PC-3 (cell line): Measurements from ENCODE around the gene MBD3L1.

Experiments used
- EZH2phosphoT487 ChIP-seq: fragments of 300-600 bp; sonication (generic); IDR thresholded peaks from 2 replicates; pipeline ENCODE4 v1.6.1; 2018; ENCODE audit warnings: mild to moderate bottlenecking, antibody characterized with exemption, low read length, borderline replicate concordance
- TF ChIP-seq, protein P1 (sequence below): fragments of 300-600 bp; sonication (generic); conservative IDR thresholded peaks from 2 replicates; pipeline ENCODE4 v1.5.1; 2017; ENCODE audit warnings: antibody characterized with exemption, low read depth, mild to moderate bottlenecking, low read length

DNA sequence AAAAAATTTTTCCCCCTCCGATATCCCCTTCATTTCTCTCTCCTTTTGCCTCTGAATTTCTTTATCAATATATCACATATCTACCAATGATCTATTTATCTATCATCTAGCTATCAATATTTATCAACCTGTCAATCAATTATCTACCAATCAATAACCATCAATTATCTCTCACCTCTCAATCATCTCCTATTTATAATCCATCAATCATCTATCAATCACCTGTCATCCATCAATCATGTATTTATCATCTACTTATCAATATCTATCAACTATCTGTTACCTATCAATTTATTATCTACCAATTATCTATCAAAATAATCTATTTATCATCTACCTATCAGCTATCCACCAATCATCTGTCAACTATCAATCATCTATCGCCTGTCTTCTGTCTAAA lies 17.1 kb downstream of the MBD3L1 start:
- TF ChIP-seq, protein P1, sequence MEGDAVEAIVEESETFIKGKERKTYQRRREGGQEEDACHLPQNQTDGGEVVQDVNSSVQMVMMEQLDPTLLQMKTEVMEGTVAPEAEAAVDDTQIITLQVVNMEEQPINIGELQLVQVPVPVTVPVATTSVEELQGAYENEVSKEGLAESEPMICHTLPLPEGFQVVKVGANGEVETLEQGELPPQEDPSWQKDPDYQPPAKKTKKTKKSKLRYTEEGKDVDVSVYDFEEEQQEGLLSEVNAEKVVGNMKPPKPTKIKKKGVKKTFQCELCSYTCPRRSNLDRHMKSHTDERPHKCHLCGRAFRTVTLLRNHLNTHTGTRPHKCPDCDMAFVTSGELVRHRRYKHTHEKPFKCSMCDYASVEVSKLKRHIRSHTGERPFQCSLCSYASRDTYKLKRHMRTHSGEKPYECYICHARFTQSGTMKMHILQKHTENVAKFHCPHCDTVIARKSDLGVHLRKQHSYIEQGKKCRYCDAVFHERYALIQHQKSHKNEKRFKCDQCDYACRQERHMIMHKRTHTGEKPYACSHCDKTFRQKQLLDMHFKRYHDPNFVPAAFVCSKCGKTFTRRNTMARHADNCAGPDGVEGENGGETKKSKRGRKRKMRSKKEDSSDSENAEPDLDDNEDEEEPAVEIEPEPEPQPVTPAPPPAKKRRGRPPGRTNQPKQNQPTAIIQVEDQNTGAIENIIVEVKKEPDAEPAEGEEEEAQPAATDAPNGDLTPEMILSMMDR = no peak
- no peak for TF ChIP-seq EZH2phosphoT487
